ENCODE measurements around the gene UBIAD1.
A peak's percentile ranks its signal among the peaks of the same experiment; 100 is the strongest.
"Not testable (repeated sequence)": the region's sequence is repeated elsewhere in the genome, so short reads cannot be mapped to it uniquely, and the experiment has no call there.

Gene UBIAD1

GRCh38 chr1:11272832-11273594, at the start of gene UBIAD1:
Gene UBIAD1 (plus strand): TSS chr1:11273198. CDS start chr1:11273532, 334 bp downstream.
- peak; percentile 88 for DNase-seq

- DNase-seq, result no peak
Measured at GRCh38 chr1:11227106-11228077, 45.6 kb upstream of the UBIAD1 start.

- DNase-seq, result no peak
Measured at GRCh38 chr1:11229203-11229602, 43.8 kb upstream of the UBIAD1 start.

GRCh38 chr1:11233208-11233607, 39.8 kb upstream of the UBIAD1 start:
- no peak for DNase-seq

- no peak for DNase-seq
Measured at GRCh38 chr1:11237356-11237755, 35.6 kb upstream of the UBIAD1 start.

GRCh38 chr1:11238311-11238710, 34.7 kb upstream of the UBIAD1 start:
- DNase-seq, result no peak

GRCh38 chr1:11245248-11245647, 27.8 kb upstream of the UBIAD1 start:
- no peak for DNase-seq

GRCh38 chr1:11245904-11246719, 26.9 kb upstream of the UBIAD1 start:
- no peak for DNase-seq

- no peak for DNase-seq
Measured at GRCh38 chr1:11248169-11248568, 24.8 kb upstream of the UBIAD1 start.

- no peak for DNase-seq
Measured at GRCh38 chr1:11252538-11252937, 20.5 kb upstream of the UBIAD1 start.

- no peak for DNase-seq
Measured at GRCh38 chr1:11253226-11253625, 19.8 kb upstream of the UBIAD1 start.

GRCh38 chr1:11256299-11256698, 16.7 kb upstream of the UBIAD1 start:
- no peak for DNase-seq

GRCh38 chr1:11262171-11263049, 10.6 kb upstream of the UBIAD1 start, which contains the start of gene MTOR:
Gene MTOR (minus strand): TSS chr1:11262551. CDS start chr1:11259409, 3,142 bp downstream.
- DNase-seq, result peak; percentile 100

- DNase-seq, result no peak
Measured at GRCh38 chr1:11266268-11267074, 6.5 kb upstream of the UBIAD1 start.

- not testable (repeated sequence) for DNase-seq
Measured at GRCh38 chr1:11267350-11268337, 5.4 kb upstream of the UBIAD1 start.

GRCh38 chr1:11272544-11272831, 510 bp upstream of the UBIAD1 start:
- no peak for DNase-seq

GRCh38 chr1:11273595-11274234, 717 bp downstream of the UBIAD1 start:
- DNase-seq, result peak; percentile 18

GRCh38 chr1:11279152-11279551, 6.2 kb downstream of the UBIAD1 start:
- DNase-seq, result no peak

- DNase-seq, result no peak
Measured at GRCh38 chr1:11279630-11280029, 6.6 kb downstream of the UBIAD1 start.

Measured in activated CD4-positive, alpha-beta T cell treated with anti-CD3 and anti-CD28 coated beads, Interleukin-2, amount 50 U/mL, for 16 hours (primary cell).